C4-2B (cell line): ENCODE data around the gene S1PR3.

ENCODE experiments used
- H3K27ac ChIP-seq: fragments of 450-650 bp; 2 replicates; pipeline ENCODE4 v1.5.1; 2017
- ZFX ChIP-seq: fragments of 450-650 bp; IDR thresholded peaks from 2 replicates; pipeline ENCODE4 v1.6.1; 2017
- TF ChIP-seq, protein P1 (sequence below): fragments of 450-650 bp; conservative IDR thresholded peaks from 2 replicates; pipeline ENCODE4 v1.5.1; 2017; ENCODE audit warnings: mild to moderate bottlenecking

S1PR3 gene

DNA sequence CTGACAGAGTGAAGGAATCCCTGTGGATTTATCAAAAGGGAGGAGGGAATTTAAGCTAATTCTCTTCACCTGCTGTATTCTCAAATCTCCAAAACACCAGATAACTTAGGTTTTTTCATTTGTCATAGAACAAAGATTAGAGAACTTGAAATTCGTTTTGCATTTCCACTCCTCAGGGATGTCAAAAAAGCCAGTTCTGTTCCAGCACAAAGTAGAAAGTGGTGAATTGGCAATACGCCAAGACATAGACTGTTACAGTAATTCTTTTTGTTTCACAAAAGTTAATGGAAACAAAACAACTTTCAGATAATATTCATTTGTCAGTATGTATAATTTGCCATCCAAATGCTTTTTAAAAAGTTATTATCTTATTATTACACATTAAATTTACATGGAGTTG lies 15.0 kb downstream of the S1PR3 start:
- no peak overlapping the region for H3K27ac ChIP-seq
- TF ChIP-seq, protein P1, sequence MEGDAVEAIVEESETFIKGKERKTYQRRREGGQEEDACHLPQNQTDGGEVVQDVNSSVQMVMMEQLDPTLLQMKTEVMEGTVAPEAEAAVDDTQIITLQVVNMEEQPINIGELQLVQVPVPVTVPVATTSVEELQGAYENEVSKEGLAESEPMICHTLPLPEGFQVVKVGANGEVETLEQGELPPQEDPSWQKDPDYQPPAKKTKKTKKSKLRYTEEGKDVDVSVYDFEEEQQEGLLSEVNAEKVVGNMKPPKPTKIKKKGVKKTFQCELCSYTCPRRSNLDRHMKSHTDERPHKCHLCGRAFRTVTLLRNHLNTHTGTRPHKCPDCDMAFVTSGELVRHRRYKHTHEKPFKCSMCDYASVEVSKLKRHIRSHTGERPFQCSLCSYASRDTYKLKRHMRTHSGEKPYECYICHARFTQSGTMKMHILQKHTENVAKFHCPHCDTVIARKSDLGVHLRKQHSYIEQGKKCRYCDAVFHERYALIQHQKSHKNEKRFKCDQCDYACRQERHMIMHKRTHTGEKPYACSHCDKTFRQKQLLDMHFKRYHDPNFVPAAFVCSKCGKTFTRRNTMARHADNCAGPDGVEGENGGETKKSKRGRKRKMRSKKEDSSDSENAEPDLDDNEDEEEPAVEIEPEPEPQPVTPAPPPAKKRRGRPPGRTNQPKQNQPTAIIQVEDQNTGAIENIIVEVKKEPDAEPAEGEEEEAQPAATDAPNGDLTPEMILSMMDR = no peak
- TF ChIP-seq ZFX = no peak

DNA sequence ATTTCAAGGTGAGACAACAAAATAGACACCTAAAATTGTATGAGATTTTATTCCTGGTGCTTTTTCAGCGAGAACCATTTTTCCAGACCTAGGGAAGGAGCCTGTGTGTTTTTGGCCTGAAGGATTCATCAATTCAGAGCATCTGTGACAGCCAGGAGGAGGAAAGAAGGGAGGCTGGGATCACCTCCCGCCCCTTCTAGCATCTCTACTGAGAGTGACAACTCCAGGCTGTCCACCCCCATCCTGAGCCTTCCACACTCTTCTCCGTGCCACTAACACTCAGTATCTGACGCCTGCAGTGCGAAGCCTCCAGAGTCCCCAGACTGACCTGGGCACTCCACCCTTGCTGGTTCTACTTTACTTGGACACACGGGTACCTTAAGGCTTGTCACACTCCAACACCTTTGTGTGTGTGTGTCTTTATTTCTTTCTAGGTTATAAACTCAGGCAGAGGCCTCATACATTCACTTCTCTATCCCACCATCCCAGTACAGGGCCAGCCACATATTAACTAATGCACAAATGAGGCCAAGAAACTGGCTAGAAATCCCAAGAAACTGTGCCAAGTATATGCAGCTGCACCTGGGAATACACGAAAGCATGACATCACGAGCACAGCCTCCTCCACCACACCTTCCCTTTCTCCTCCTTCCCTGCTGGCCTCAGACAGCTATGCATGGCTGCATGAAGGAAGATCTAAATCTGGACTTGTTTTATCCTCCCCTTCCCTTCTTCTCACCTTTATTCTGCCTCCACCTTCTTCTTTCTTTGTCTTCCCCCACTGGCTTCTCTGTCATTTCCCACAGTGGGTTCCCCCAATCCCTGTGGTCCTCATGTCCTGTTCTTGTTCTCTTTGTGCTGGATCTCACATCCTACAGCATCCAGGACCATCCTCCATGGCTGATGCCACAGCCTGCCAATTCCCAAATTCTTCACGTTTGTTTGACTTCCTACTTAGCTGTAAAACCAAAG lies 16.0 kb downstream of the S1PR3 start:
- no peak for TF ChIP-seq ZFX
- TF ChIP-seq, protein P1 = no peak
- H3K27ac ChIP-seq = no peak overlapping the region

DNA sequence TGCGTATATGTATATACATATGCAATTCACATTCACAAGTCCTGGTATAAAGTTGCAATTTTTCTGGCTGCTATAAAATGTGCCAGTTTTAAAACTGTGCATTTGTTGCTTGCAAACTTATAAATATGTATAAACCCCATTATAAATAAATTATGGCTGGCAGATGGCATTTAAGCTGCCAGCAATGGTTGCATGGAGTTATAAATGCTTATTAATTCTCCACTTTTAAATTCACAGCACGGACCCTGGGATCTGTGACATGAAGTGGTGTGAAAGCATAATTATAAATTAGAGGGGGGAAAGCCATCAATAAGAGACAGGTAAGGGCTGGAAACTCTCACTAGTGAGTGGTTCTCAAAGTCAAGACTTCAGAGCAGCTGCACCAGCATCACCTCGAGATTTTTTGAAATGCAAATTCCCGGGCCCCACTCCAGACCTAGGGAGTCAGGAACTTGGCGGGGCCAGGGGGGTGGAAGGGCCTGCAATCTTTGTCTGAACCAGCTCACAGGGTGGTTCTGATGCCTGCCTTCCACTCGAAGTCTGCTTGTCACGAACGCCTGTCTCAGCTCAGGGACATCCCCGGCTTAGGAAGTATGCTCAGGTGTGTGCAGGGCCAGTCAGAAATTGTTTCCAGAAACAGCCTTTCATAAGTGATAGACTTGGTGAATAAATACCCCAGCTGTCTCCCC lies 16.9 kb downstream of the S1PR3 start:
- TF ChIP-seq, protein P1 = no peak
- TF ChIP-seq ZFX = no peak
- no peak overlapping the region for H3K27ac ChIP-seq

DNA sequence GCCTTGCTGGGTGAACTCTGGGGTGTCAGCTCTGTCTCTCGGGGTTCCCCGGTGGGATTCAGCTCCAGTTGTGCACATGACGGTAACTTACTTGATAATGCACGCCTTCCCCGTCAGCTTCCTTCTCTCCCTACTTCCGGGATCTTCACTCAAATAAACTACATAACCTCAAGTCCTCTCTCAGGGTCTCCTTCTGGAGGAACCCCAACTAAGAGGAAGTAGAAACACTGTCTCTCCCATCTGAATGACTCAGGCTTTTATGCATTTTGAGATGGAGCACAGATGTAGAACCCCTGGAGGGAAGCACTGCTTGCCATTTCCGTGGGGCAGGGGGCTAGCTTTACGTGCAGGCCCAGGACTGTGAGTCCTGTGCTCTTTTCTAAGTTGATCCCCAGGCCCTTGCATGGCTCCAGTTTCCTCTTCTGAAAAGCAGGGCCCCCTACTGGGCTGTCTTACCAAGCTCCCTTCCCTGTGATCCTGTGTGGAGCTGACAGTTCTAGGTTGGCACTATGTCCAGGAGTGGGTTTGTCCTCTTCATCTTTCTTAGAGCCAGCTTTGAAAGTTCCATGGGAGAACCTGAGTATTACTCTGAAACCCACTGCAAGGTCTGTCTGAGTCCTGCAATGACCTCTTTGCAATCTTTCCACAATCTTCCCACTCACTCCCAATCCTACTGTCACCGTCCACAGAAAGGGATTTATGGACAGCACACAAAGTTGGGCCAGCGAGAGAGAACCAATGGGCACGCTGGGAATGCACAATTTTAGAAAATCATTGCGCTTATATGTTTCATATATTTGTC lies 17.7 kb downstream of the S1PR3 start:
- no peak overlapping the region for H3K27ac ChIP-seq
- TF ChIP-seq ZFX = no peak
- TF ChIP-seq, protein P1 = peak; percentile 15; the same call in 1 of the 2 replicates

DNA sequence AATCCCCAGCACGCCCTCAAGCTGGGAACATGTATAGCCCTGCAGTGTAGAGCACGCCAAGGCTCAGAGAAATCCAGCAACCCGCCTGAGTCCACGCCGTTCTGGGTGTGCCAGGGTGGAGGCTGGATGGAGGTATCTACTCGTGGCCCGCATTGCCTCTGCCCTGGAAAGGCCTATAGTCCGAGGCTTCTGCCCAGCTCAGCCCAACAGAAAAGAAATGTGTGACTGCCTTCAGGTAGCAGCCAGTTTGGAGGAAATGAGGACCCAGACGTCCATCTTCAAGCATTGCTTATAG lies 18.2 kb downstream of the S1PR3 start:
- no peak for TF ChIP-seq ZFX
- TF ChIP-seq, protein P1 = no peak
- H3K27ac ChIP-seq = no peak overlapping the region

DNA sequence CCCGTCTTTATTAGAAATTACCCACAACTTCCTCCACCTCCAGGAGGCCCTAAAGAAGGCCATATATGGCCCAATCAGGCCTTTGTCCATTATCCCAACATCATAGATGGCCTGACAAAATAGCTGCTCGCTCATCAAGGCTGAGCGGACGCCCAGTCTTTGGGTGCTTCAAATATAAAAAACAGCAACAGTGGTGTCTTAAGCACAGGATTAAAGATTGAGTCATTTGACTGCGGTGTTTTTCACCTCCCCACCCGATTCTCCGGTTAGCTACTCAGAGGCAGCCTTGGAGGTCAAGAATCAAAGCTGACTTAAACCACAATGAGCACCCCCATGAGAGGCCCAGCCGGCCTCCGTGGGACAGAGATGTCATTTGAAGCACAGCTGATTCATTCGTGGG lies 18.8 kb downstream of the S1PR3 start:
- no peak for TF ChIP-seq ZFX
- TF ChIP-seq, protein P1 = no peak
- no peak overlapping the region for H3K27ac ChIP-seq
